Measurements from ENCODE around the gene VPS13D.

DNA sequence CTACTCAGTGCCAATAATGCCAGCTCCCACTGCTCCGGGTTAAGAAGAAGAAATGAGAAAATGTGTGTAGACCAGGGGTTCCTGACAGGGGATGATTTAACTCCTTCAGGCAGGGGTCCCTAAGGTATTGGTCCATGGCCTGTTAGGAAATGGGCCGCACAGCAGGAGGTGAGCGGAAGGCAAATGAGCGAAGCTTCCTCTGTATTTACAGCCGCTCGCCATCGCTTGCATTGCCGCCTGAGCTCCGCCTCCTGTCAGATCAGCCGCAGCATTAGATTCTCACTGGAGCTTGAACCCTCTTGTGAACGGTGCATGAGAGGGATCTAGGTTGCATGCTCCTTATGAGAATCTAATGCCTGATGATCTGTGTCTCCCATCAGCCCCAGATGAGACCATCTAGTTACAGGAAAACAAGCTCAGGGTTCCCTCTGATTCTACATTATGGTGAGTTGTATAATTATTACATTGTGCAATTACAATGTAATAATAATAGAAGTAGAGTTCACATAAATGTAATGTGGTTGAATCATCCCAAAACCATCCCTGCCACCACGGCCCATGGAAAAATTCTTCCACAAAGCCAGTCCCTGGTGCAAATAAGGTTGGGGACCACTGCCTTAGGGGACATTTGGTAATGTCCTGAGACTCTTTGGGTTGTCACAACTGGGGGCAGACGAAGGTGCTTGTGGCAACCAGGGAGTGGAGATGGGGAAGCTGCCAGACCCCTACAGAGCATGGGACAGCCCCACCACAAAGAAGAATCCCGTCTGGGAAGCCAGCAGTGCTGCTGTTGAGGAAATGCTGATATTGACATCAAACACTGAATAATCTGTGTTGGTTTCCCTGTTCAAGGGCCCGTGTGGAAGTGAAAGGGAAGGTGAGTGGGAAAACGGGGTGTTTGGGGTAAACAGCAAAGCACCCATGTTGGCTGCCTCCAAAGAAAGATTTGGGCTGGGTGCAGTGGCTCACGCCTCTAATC is 327.4 kb downstream of the VPS13D start:
- TF ChIP-seq, protein P1, sequence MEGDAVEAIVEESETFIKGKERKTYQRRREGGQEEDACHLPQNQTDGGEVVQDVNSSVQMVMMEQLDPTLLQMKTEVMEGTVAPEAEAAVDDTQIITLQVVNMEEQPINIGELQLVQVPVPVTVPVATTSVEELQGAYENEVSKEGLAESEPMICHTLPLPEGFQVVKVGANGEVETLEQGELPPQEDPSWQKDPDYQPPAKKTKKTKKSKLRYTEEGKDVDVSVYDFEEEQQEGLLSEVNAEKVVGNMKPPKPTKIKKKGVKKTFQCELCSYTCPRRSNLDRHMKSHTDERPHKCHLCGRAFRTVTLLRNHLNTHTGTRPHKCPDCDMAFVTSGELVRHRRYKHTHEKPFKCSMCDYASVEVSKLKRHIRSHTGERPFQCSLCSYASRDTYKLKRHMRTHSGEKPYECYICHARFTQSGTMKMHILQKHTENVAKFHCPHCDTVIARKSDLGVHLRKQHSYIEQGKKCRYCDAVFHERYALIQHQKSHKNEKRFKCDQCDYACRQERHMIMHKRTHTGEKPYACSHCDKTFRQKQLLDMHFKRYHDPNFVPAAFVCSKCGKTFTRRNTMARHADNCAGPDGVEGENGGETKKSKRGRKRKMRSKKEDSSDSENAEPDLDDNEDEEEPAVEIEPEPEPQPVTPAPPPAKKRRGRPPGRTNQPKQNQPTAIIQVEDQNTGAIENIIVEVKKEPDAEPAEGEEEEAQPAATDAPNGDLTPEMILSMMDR (IDR thresholded peaks at IDR 0.05 in 4 of 5, conservative IDR thresholded peaks at IDR 0.05 in 1 of 5): no peak
- peak in 1 of 2 donors; percentile 11 for TF ChIP-seq POLR2A (IDR thresholded peaks at IDR 0.05)
